H1 (cell line): ENCODE measurements around the gene C1orf52. TPM values are rescaled to one million over a fixed set of nuclear protein-coding genes. Genes with fewer than 3 reads are reported as not detected.

Source experiments
- CTCF ChIA-PET: fragments of 300-600 bp; sonication (Branson Sonifier 250); formaldehyde crosslinking; loops from one replicate; lab custom pipeline; 2021; ENCODE audit not compliant: partially characterized antibody; lab: Charles Lee
- POLR2A ChIA-PET: fragments of 300-600 bp; sonication (Branson Sonifier 250); formaldehyde crosslinking; loops from one replicate; lab custom pipeline; 2021; ENCODE audit warnings: inconsistent platforms; ENCODE audit not compliant: partially characterized antibody; lab: Charles Lee
- DNase-seq, 2 experiments: peaks; one replicate each; pipeline versions ENCODE4 v3.0.0 to v3.0.0-alpha.2; 2010 to 2022; ENCODE audit warnings: low spot score in 2 of 2, low read depth in 1 of 2, mixed read lengths in 1 of 2
- FAIRE-seq: peaks from 2 replicates; lab custom pipeline; 2011; peaks lifted over from hg19 to GRCh38; lab: Jason Lieb, UNC
- H2AFZ ChIP-seq: 2 replicates; pipeline ENCODE4 v1.8.1; 2012; ENCODE audit warnings: low read length, inconsistent platforms
- H2AK5ac ChIP-seq: 2 replicates; pipeline ENCODE4 v1.6.1; 2013; ENCODE audit warnings: low read depth, low read length
- H2BK120ac ChIP-seq: replicated peaks from 2 replicates; pipeline ENCODE3; 2013; ENCODE audit warnings: low read depth, low read length, inconsistent platforms
- H2BK12ac ChIP-seq: 2 replicates; pipeline ENCODE4 v1.6.1; 2013; ENCODE audit warnings: low read depth, low read length
- H2BK15ac ChIP-seq: 2 replicates; pipeline ENCODE4 v1.6.1; 2013; ENCODE audit warnings: low read length
- H2BK20ac ChIP-seq: 2 replicates; pipeline ENCODE4 v1.6.1; 2013; ENCODE audit warnings: low read length
- H2BK5ac ChIP-seq: 2 replicates; pipeline ENCODE4 v1.6.1; 2013; ENCODE audit warnings: low read depth, low read length
- H3K14ac ChIP-seq: 2 replicates; pipeline ENCODE4 v1.6.1; 2013; ENCODE audit warnings: inconsistent platforms; ENCODE audit not compliant: insufficient read length
- H3K18ac ChIP-seq: 2 replicates; pipeline ENCODE4 v1.6.1; 2013; ENCODE audit warnings: low read length; ENCODE audit errors: extremely low read depth
- H3K23ac ChIP-seq: 2 replicates; pipeline ENCODE4 v1.6.1; 2013; ENCODE audit warnings: inconsistent platforms; ENCODE audit not compliant: insufficient read length
- H3K23me2 ChIP-seq: 2 replicates; pipeline ENCODE4 v1.6.1; 2013; ENCODE audit warnings: low read depth, low read length
- H3K27ac ChIP-seq: 2 replicates; pipeline ENCODE4 v1.6.1; 2011; ENCODE audit warnings: low read depth, low read length, inconsistent platforms
- H3K27me3 ChIP-seq, 4 experiments: replicated peaks in 1 of 4; 1 replicate in 1 of 4; 2 replicates in 3 of 4; pipeline versions ENCODE4 v1.6.1 to v1.8.1; 2011 to 2013; ENCODE audit warnings: low read length in 3 of 4, mild to moderate bottlenecking in 3 of 4, inconsistent platforms in 2 of 4, mixed read lengths in 2 of 4, moderate library complexity in 1 of 4; ENCODE audit not compliant: control insufficient read depth in 3 of 4, insufficient read depth in 3 of 4; ENCODE audit errors: extremely low read depth in 1 of 4
- H3K36me3 ChIP-seq, 4 experiments: 2 replicates each; pipeline versions ENCODE4 v1.6.1 to v1.8.1; 2011 to 2013; ENCODE audit warnings: mild to moderate bottlenecking in 4 of 4, low read length in 3 of 4, moderate library complexity in 2 of 4, control low read depth in 1 of 4, inconsistent platforms in 1 of 4; ENCODE audit not compliant: insufficient read depth in 4 of 4, control insufficient read depth in 2 of 4
- H3K4ac ChIP-seq: replicated peaks from 2 replicates; pipeline ENCODE3; 2013; ENCODE audit warnings: low read length, low read depth, mixed read lengths, inconsistent platforms; ENCODE audit not compliant: insufficient read length
- H3K4me1 ChIP-seq, 4 experiments: replicated peaks in 1 of 4; 1 replicate in 1 of 4; 2 replicates in 3 of 4; pipeline versions ENCODE4 v1.6.1 to v1.8.1; 2011 to 2013; ENCODE audit warnings: low read length in 3 of 4, inconsistent platforms in 2 of 4, mixed read lengths in 1 of 4; ENCODE audit not compliant: insufficient read depth in 4 of 4, control insufficient read depth in 3 of 4
- H3K4me2 ChIP-seq, 2 experiments: 2 replicates each; pipeline versions ENCODE4 v1.6.1 to v1.8.1; 2011 to 2013; ENCODE audit warnings: low read depth in 2 of 2, low read length in 2 of 2, control low read depth in 1 of 2, inconsistent platforms in 1 of 2, mild to moderate bottlenecking in 1 of 2; ENCODE audit not compliant: insufficient read depth in 1 of 2
- H3K4me3 ChIP-seq, 4 experiments: fragments of 200-600, 300-600 bp in 1 of 4; sonication (generic), shearing (Covaris generic), sonication (Bioruptor Twin) in 1 of 4; 2 replicates each; pipeline versions ENCODE4 v1.5.1 to v1.8.1; 2011 to 2016; ENCODE audit warnings: low read length in 4 of 4, low read depth in 3 of 4, control low read depth in 2 of 4, inconsistent platforms in 2 of 4, mild to moderate bottlenecking in 2 of 4, mixed read lengths in 1 of 4, moderate library complexity in 1 of 4; ENCODE audit not compliant: insufficient read depth in 2 of 4; ENCODE audit errors: extremely low read depth in 1 of 4
- H3K56ac ChIP-seq: replicated peaks from 2 replicates; pipeline ENCODE3; 2013; ENCODE audit warnings: low read depth, mild to moderate bottlenecking, mixed read lengths, low read length, inconsistent platforms; ENCODE audit not compliant: insufficient read length
- H3K79me1 ChIP-seq: 2 replicates; pipeline ENCODE4 v1.6.1; 2013; ENCODE audit warnings: low read depth, low read length, control low read depth
- H3K79me2 ChIP-seq, 2 experiments: 2 replicates each; pipeline versions ENCODE4 v1.6.1 to v1.8.1; 2012 to 2013; ENCODE audit warnings: low read length in 2 of 2, mild to moderate bottlenecking in 2 of 2, inconsistent platforms in 1 of 2; ENCODE audit not compliant: insufficient read depth in 2 of 2, control insufficient read depth in 1 of 2
- H3K9ac ChIP-seq, 4 experiments: replicated peaks in 1 of 4; 1 replicate in 1 of 4; 2 replicates in 3 of 4; pipeline versions ENCODE4 v1.6.1 to v1.8.1; 2011 to 2013; ENCODE audit warnings: low read depth in 3 of 4, low read length in 3 of 4, control low read depth in 2 of 4, mild to moderate bottlenecking in 2 of 4, moderate library complexity in 2 of 4, inconsistent platforms in 1 of 4; ENCODE audit errors: extremely low read depth in 1 of 4
- H3K9me3 ChIP-seq, 2 experiments: 2 replicates each; pipeline versions ENCODE4 v1.6.1 to v1.8.1; 2012 to 2013; ENCODE audit warnings: mild to moderate bottlenecking in 2 of 2, moderate library complexity in 2 of 2, control low read depth in 1 of 2, inconsistent platforms in 1 of 2, low read depth in 1 of 2, low read length in 1 of 2, mixed read lengths in 1 of 2; ENCODE audit not compliant: insufficient read depth in 2 of 2
- H4K20me1 ChIP-seq, 2 experiments: replicated peaks in 1 of 2; 2 replicates each; pipeline versions ENCODE3 to v1.8.1; 2011 to 2013; ENCODE audit warnings: inconsistent platforms in 2 of 2, low read length in 2 of 2, mild to moderate bottlenecking in 1 of 2; ENCODE audit not compliant: insufficient read depth in 2 of 2, control insufficient read depth in 1 of 2
- H4K5ac ChIP-seq: 2 replicates; pipeline ENCODE4 v1.6.1; 2013; ENCODE audit warnings: low read length, low read depth, mixed read lengths, inconsistent platforms; ENCODE audit not compliant: insufficient read length
- H4K8ac ChIP-seq: 2 replicates; pipeline ENCODE4 v1.8.0; 2013; ENCODE audit warnings: mild to moderate bottlenecking, moderate library complexity, low read length, inconsistent platforms; ENCODE audit not compliant: insufficient read depth; ENCODE audit errors: extremely low read depth
- H4K91ac ChIP-seq: replicated peaks from 2 replicates; pipeline ENCODE3; 2013; ENCODE audit warnings: low read length, mixed read lengths, inconsistent platforms; ENCODE audit not compliant: insufficient read length
- CEBPB ChIP-seq: IDR thresholded peaks from 2 replicates; pipeline ENCODE4 v1.6.1; 2012; ENCODE audit warnings: low read depth, low read length
- CHD1 ChIP-seq: IDR thresholded peaks from 2 replicates; pipeline ENCODE4 v1.6.1; 2012; ENCODE audit warnings: low read depth, low read length, improper control_type of control experiment
- CHD2 ChIP-seq: IDR thresholded peaks from 2 replicates; pipeline ENCODE4 v1.6.1; 2012; ENCODE audit warnings: low read length, improper control_type of control experiment
- KDM5A ChIP-seq: fragments of 200-600 bp; IDR thresholded peaks from 2 replicates; pipeline ENCODE4 v1.7.1; 2012; ENCODE audit warnings: mild to moderate bottlenecking, low read length, inconsistent platforms, mixed read lengths
- POLR2AphosphoS5 ChIP-seq: IDR thresholded peaks from 2 replicates; pipeline ENCODE4 v1.6.1; 2011; ENCODE audit warnings: low read depth, low read length
- RNF2 ChIP-seq: fragments of 200-900, 300-1000 bp; sonication (generic); IDR thresholded peaks from 2 replicates; pipeline ENCODE4 v1.7.1; 2016; ENCODE audit warnings: borderline replicate concordance, low read depth, mild to moderate bottlenecking, antibody characterized with exemption, low read length; ENCODE audit not compliant: poor library complexity, severe bottlenecking; ENCODE audit errors: missing control alignments
- RXRA ChIP-seq: IDR thresholded peaks from 2 replicates; pipeline ENCODE4 v1.6.1; 2011; ENCODE audit warnings: low read depth, mild to moderate bottlenecking, low read length, moderate library complexity; ENCODE audit not compliant: insufficient read depth
- SIRT6 ChIP-seq: IDR thresholded peaks from one replicate; pipeline ENCODE4 v1.7.1; 2012; ENCODE audit warnings: low read length, inconsistent platforms
- SP1 ChIP-seq: IDR thresholded peaks from 2 replicates; pipeline ENCODE4 v1.6.1; 2011; ENCODE audit warnings: low read depth, low read length
- TAF1 ChIP-seq: IDR thresholded peaks from 2 replicates; pipeline ENCODE4 v1.6.1; 2011; ENCODE audit warnings: mild to moderate bottlenecking, low read depth, low read length
- USF2 ChIP-seq: IDR thresholded peaks from 2 replicates; pipeline ENCODE4 v1.6.1; 2011; ENCODE audit warnings: low read length, improper control_type of control experiment
- ZNF274 ChIP-seq: IDR thresholded peaks from 2 replicates; pipeline ENCODE4 v1.7.0; 2012; ENCODE audit warnings: low read length, borderline replicate concordance; ENCODE audit errors: extremely low read depth
- WGBS, 2 experiments: shearing (Covaris generic) in 1 of 2; methylation state at CpG; one replicate each; pipeline versions ENCODE4 v1.1.6 to v1.1.7; 2013 to 2015; ENCODE audit warnings: low lambda C conversion rate in 2 of 2, mixed read lengths in 2 of 2, inconsistent platforms in 1 of 2, low coverage in 1 of 2, missing lambda C conversion rate in 1 of 2; ENCODE audit not compliant: insufficient replicate concordance in 2 of 2, insufficient coverage in 1 of 2, insufficient read length in 1 of 2; ENCODE audit errors: extremely low coverage in 1 of 2, missing lambda C conversion rate in 1 of 2; 5-methylcytosine and 5-hydroxymethylcytosine counted together
- polyA plus RNA-seq, 7 experiments: library from polyadenylated mRNA; depleted of rRNA in 3 of 7; stranded (reverse) in 5 of 7; unstranded in 2 of 7; fragments of >200 nt in 5 of 7; fragments of 200-250 nt in 2 of 7; gene quantifications; 1 replicate in 5 of 7; 2 replicates in 1 of 7; 4 replicates in 1 of 7; pipeline versions ENCODE4 v1.2.1 to v1.2.3, GENCODE V29; 2011 to 2013; ENCODE audit warnings: missing spikeins in 2 of 7, mixed read lengths in 2 of 7
- total RNA-seq: library from RNA; stranded (reverse); fragmentation: NEBNext Ultra II Directional; extraction: Animal tissue kit (Norgen Biotek cat#: 25700); gene quantifications from 2 replicates; pipeline ENCODE4 v1.2.1, GENCODE V29; 2021

C1orf52 gene
- total and polyA plus RNA-seq, 2 of the 8 experiments (the other 6 are each of a cell fraction or from before 2014, with no cell fraction given) = 29.2 to 39.1 TPM

GRCh38 chr1:85277802-85278201 is 18.3 kb upstream of the C1orf52 start:
- 0 out of 8 replicates have a peak overlapping the region, but pooled peaks of 1 of the 4 experiments have one; percentile 85 for H3K4me3 ChIP-seq
- FAIRE-seq (no peak), DNase-seq (no peak)
- peaks cover 0 to 6% (median 3%) of the 10 kb centered on the region in 4 experiments; a peak in 4 of 7 replicates for H3K4me1 ChIP-seq
- no peak overlapping the region for H3K18ac ChIP-seq
- no peak overlapping the region for H3K56ac ChIP-seq
- H3K27ac ChIP-seq = no peak overlapping the region
- H3K4ac ChIP-seq = no peak overlapping the region
- no peaks in the 10 kb centered on the region for H3K36me3 ChIP-seq
- H3K4me2 ChIP-seq = no peak overlapping the region; a peak in 1 of 4 replicates
- H2BK12ac ChIP-seq = no peak overlapping the region
- peak overlapping the region; percentile 24; the same call in 1 of the 2 replicates for H2AFZ ChIP-seq
- no peak overlapping the region for H2AK5ac ChIP-seq
- peaks cover 0 to 2% of the 10 kb centered on the region in 2 experiments for H4K20me1 ChIP-seq
- CTCF ChIA-PET = interaction anchor here (0.6 to 9.5 kb wide), 5 partner anchors 17 to 96 kb away, joined by 3 to 65 read pairs (median 7); partner anchors contain the start of gene C1orf52
- no peak overlapping the region for H4K91ac ChIP-seq
- TF ChIP-seq KDM5A (no peak), RNF2 (no peak), CHD2 (no peak), USF2 (no peak), CEBPB (no peak), POLR2AphosphoS5 (no peak), CHD1 (no peak), RXRA (no peak), TAF1 (no peak), SP1 (no peak), ZNF274 (no peak), SIRT6 (no peak)
- H3K14ac ChIP-seq = no peak overlapping the region
- H3K23me2 ChIP-seq = peaks cover 7% of the 10 kb centered on the region
- no peak overlapping the region for H3K9ac ChIP-seq
- peaks cover 9 to 32% of the 10 kb centered on the region in 2 experiments for H3K79me2 ChIP-seq
- H4K5ac ChIP-seq = no peak overlapping the region
- no peak overlapping the region for H2BK5ac ChIP-seq
- H2BK15ac ChIP-seq = no peak overlapping the region
- 0 out of 2 replicates have a peak, but pooled peaks cover 2% of the 10 kb centered on the region for H3K79me1 ChIP-seq
- no peak overlapping the region for H2BK20ac ChIP-seq
- 88% methylated on average over 4 of the region's 4 CpGs; no CpG with 5 or more reads in 1 of the 2 experiments for WGBS, 2 experiments
- H3K9me3 ChIP-seq = no peaks in the 10 kb centered on the region
- H3K23ac ChIP-seq = no peak overlapping the region
- no peaks in the 10 kb centered on the region for H3K27me3 ChIP-seq
- no peak overlapping the region for H2BK120ac ChIP-seq
- POLR2A ChIA-PET = interaction anchor here (1.0 to 1.2 kb wide), 2 partner anchors 18 to 303 kb away, joined by 3 to 4 read pairs; partner anchors contain the start of gene C1orf52
- H4K8ac ChIP-seq = peak overlapping the region; percentile 19; the same call in 1 of the 2 replicates
